Ecto neural progenitor cell (in vitro differentiated cells): ENCODE data around the gene BCAS3.

Experiments
- DNase-seq: peaks from one replicate; pipeline ENCODE4 v3.0.0-alpha.2; 2018; ENCODE audit warnings: low spot score

The BCAS3 gene

GRCh38 chr17:61157246-61157886 lies 479.7 kb downstream of the BCAS3 start:
- DNase-seq: no peak

- no peak for DNase-seq
These were observed 480.7 kb downstream of the BCAS3 start for GRCh38 chr17:61158376-61158775.

- DNase-seq: no peak
These were observed 481.7 kb downstream of the BCAS3 start for GRCh38 chr17:61159221-61159814.

- DNase-seq: no peak
These were observed 482.6 kb downstream of the BCAS3 start for GRCh38 chr17:61160204-61160603.

GRCh38 chr17:61160789-61161445 lies 483.3 kb downstream of the BCAS3 start:
- no peak for DNase-seq

- DNase-seq: no peak
These were observed 484.0 kb downstream of the BCAS3 start for GRCh38 chr17:61161615-61162134.

- DNase-seq: no peak
These were observed 486.9 kb downstream of the BCAS3 start for GRCh38 chr17:61164517-61164916.

GRCh38 chr17:61167075-61167474 lies 489.4 kb downstream of the BCAS3 start:
- DNase-seq: no peak

- DNase-seq: no peak
These were observed 490.9 kb downstream of the BCAS3 start for GRCh38 chr17:61168506-61168905.

- no peak for DNase-seq
These were observed 496.7 kb downstream of the BCAS3 start for GRCh38 chr17:61174310-61174709.

GRCh38 chr17:61175298-61176142 lies 497.9 kb downstream of the BCAS3 start:
- no peak for DNase-seq

GRCh38 chr17:61177351-61177750 lies 499.7 kb downstream of the BCAS3 start:
- DNase-seq: no peak

- DNase-seq: no peak
These were observed 500.6 kb downstream of the BCAS3 start for GRCh38 chr17:61178284-61178683.

- no peak for DNase-seq
These were observed 501.7 kb downstream of the BCAS3 start for GRCh38 chr17:61179380-61179806.

- DNase-seq: no peak
These were observed 506.1 kb downstream of the BCAS3 start for GRCh38 chr17:61183793-61184192.

- DNase-seq: no peak
These were observed 507.7 kb downstream of the BCAS3 start for GRCh38 chr17:61185385-61185784.

GRCh38 chr17:61187038-61187437 lies 509.4 kb downstream of the BCAS3 start:
- DNase-seq: no peak

GRCh38 chr17:61188081-61188480 lies 510.4 kb downstream of the BCAS3 start:
- no peak for DNase-seq

GRCh38 chr17:61189968-61190367 lies 512.3 kb downstream of the BCAS3 start:
- no peak for DNase-seq

- DNase-seq: no peak
These were observed 518.7 kb downstream of the BCAS3 start for GRCh38 chr17:61196302-61196704.

GRCh38 chr17:61196799-61197198 lies 519.1 kb downstream of the BCAS3 start:
- DNase-seq: no peak
